Measurements from ENCODE around the gene ARL13A.

DNA sequence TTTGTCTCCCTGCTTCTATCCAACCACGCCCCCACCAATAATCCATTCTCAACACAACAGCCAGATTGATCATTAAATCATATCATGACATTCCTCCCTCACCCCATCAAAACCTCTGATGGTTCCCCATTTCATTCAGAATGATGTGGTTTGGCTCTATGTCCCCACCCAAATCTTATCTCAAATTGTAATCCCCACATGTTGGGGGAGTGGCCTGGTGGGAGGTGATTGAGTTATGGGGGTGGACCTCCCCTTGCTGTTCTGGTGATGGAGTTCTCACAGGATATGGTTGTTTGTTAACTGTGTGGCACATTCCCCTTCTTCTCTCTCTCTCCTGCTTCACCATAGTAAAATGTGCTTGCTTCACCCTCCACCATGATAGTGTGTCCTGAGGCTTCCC is 59.1 kb downstream of the ARL13A start:
- no peak for TF ChIP-seq GATA3 (IDR thresholded peaks at IDR 0.05; ENCODE audit: borderline replicate concordance)
- no peak for TF ChIP-seq POLR2A (IDR thresholded peaks at IDR 0.05; ENCODE audit: low read length)
- no peak for TF ChIP-seq RAD21 (conservative IDR thresholded peaks at IDR 0.05 in 1 of 2, IDR thresholded peaks at IDR 0.05 in 1 of 2)
- TF ChIP-seq JUNB (IDR thresholded peaks at IDR 0.05): no peak
- TF ChIP-seq RFX5 (IDR thresholded peaks at IDR 0.05): no peak
- TF ChIP-seq, protein P1, sequence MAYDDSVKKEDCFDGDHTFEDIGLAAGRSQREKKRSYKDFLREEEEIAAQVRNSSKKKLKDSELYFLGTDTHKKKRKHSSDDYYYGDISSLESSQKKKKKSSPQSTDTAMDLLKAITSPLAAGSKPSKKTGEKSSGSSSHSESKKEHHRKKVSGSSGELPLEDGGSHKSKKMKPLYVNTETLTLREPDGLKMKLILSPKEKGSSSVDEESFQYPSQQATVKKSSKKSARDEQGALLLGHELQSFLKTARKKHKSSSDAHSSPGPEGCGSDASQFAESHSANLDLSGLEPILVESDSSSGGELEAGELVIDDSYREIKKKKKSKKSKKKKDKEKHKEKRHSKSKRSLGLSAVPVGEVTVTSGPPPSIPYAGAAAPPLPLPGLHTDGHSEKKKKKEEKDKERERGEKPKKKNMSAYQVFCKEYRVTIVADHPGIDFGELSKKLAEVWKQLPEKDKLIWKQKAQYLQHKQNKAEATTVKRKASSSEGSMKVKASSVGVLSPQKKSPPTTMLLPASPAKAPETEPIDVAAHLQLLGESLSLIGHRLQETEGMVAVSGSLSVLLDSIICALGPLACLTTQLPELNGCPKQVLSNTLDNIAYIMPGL (CRISPR knock-in tag; IDR thresholded peaks at IDR 0.05; ENCODE audit: borderline replicate concordance): no peak
- TF ChIP-seq, protein P2, sequence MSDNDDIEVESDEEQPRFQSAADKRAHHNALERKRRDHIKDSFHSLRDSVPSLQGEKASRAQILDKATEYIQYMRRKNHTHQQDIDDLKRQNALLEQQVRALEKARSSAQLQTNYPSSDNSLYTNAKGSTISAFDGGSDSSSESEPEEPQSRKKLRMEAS (IDR thresholded peaks at IDR 0.05): no peak
- TF ChIP-seq BHLHE40 (IDR thresholded peaks at IDR 0.05; ENCODE audit: low read depth, low read length): no peak

All from A549 (cell line).